ENCODE measurements around the gene MACROH2A2.

GRCh38 chr10:70140297-70140696 lies 87.7 kb downstream of the MACROH2A2 start:
- TF ChIP-seq, protein P1, sequence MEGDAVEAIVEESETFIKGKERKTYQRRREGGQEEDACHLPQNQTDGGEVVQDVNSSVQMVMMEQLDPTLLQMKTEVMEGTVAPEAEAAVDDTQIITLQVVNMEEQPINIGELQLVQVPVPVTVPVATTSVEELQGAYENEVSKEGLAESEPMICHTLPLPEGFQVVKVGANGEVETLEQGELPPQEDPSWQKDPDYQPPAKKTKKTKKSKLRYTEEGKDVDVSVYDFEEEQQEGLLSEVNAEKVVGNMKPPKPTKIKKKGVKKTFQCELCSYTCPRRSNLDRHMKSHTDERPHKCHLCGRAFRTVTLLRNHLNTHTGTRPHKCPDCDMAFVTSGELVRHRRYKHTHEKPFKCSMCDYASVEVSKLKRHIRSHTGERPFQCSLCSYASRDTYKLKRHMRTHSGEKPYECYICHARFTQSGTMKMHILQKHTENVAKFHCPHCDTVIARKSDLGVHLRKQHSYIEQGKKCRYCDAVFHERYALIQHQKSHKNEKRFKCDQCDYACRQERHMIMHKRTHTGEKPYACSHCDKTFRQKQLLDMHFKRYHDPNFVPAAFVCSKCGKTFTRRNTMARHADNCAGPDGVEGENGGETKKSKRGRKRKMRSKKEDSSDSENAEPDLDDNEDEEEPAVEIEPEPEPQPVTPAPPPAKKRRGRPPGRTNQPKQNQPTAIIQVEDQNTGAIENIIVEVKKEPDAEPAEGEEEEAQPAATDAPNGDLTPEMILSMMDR (IDR thresholded peaks at IDR 0.05), result no peak
- TF ChIP-seq EZH2 (IDR thresholded peaks at IDR 0.05; ENCODE audit: borderline replicate concordance, insufficient read depth, low read depth, low read length, poor library complexity, severe bottlenecking), result no peak
